Sigmoid colon (tissue), 4 donors: ENCODE results near the gene HIBCH.

ENCODE experiments used
- CTCF ChIP-seq, 4 experiments: fragments of 450-650 bp in 3 of 4; fragments of 200-600 bp in 1 of 4; IDR thresholded peaks; one replicate each; pipeline ENCODE4 v1.5.1; 2016 to 2019; ENCODE audit warnings: antibody characterized with exemption in 4 of 4, mild to moderate bottlenecking in 3 of 4, moderate library complexity in 2 of 4
- EP300 ChIP-seq, 4 donors: sonication (generic); formaldehyde crosslinking; IDR thresholded peaks; one replicate each; pipeline ENCODE4 v1.6.1; 2017; ENCODE audit warnings: antibody characterized with exemption in 4 of 4
- POLR2A ChIP-seq, 2 donors: fragments of 450-650 bp; IDR thresholded peaks; one replicate each; pipeline ENCODE4 v1.6.1; 2016; ENCODE audit warnings: antibody characterized with exemption in 2 of 2, mild to moderate bottlenecking in 2 of 2, moderate library complexity in 2 of 2
- POLR2AphosphoS5 ChIP-seq, 4 donors: sonication (generic); formaldehyde crosslinking; IDR thresholded peaks; one replicate each; pipeline ENCODE4 v1.6.1; 2017; ENCODE audit warnings: antibody characterized with exemption in 4 of 4

GRCh38 chr2:190165491-190165890 is 154.1 kb downstream of the HIBCH start:
- TF ChIP-seq POLR2A (IDR thresholded peaks at IDR 0.05) (no peak), CTCF (IDR thresholded peaks at IDR 0.05) (no peak), EP300 (IDR thresholded peaks at IDR 0.05) (no peak), POLR2AphosphoS5 (IDR thresholded peaks at IDR 0.05) (no peak)
